Chondrocyte (in vitro differentiated cells): ENCODE measurements around the gene AMMECR1L. TPM values are rescaled to one million over a fixed set of nuclear protein-coding genes. Genes with fewer than 3 reads are reported as not detected.

ENCODE experiments used
- DNase-seq: peaks from one replicate; pipeline ENCODE4 v3.0.0; 2021; ENCODE audit warnings: mixed read lengths, low spot score
- H3K27ac Mint-ChIP-seq: one replicate; pipeline ENCODE4 v1.8.0; 2021; ENCODE audit warnings: mild to moderate bottlenecking, moderate library complexity, mixed read lengths; ENCODE audit not compliant: unreplicated experiment
- H3K27me3 Mint-ChIP-seq: 2 replicates; pipeline ENCODE4 v1.8.0; 2021; ENCODE audit warnings: low read depth, mixed read lengths
- H3K36me3 Mint-ChIP-seq: 2 replicates; pipeline ENCODE4 v1.8.0; 2021; ENCODE audit warnings: low read depth, mixed read lengths
- H3K4me1 Mint-ChIP-seq: 2 replicates; pipeline ENCODE4 v1.8.0; 2021; ENCODE audit warnings: low read depth, mild to moderate bottlenecking, mixed read lengths
- H3K4me3 Mint-ChIP-seq: one replicate; pipeline ENCODE4 v1.8.0; 2021; ENCODE audit warnings: mild to moderate bottlenecking, moderate library complexity, mixed read lengths; ENCODE audit not compliant: unreplicated experiment
- H3K9me3 Mint-ChIP-seq: 2 replicates; pipeline ENCODE4 v1.8.0; 2021; ENCODE audit warnings: low read depth, mixed read lengths
- total RNA-seq: library from RNA; stranded (reverse); gene quantifications from 3 replicates; pipeline ENCODE4 v1.2.1, GENCODE V29; 2021
- TF ChIP-seq, protein P1 (sequence below): fragments of 200-600 bp; sonication (generic); IDR thresholded peaks from 2 replicates; pipeline ENCODE4 v1.5.0; 2021; ENCODE audit warnings: antibody characterized with exemption, mild to moderate bottlenecking, moderate library complexity

AMMECR1L gene
- total RNA-seq, 1 donor from 2014 or later = 25.4 TPM

DNA sequence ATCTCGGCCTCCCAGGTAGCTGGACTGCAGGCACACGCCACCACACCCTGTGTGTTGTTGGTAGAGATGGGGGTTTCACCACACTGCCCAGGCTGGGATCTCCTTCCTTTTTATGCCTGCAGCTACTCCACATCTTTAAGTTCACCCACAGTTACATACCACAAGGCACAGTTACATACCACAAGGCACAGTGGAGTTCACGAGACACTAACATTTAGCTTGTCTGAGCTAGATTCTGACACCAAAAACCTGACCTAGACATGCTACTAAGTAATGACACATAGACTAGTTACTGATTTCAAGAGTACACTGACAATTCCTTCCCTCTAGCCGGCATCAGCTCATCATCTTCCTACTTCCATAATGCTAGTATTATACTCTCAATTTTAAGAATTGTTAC is 32.1 kb downstream of the AMMECR1L start:
- TF ChIP-seq, protein P1, sequence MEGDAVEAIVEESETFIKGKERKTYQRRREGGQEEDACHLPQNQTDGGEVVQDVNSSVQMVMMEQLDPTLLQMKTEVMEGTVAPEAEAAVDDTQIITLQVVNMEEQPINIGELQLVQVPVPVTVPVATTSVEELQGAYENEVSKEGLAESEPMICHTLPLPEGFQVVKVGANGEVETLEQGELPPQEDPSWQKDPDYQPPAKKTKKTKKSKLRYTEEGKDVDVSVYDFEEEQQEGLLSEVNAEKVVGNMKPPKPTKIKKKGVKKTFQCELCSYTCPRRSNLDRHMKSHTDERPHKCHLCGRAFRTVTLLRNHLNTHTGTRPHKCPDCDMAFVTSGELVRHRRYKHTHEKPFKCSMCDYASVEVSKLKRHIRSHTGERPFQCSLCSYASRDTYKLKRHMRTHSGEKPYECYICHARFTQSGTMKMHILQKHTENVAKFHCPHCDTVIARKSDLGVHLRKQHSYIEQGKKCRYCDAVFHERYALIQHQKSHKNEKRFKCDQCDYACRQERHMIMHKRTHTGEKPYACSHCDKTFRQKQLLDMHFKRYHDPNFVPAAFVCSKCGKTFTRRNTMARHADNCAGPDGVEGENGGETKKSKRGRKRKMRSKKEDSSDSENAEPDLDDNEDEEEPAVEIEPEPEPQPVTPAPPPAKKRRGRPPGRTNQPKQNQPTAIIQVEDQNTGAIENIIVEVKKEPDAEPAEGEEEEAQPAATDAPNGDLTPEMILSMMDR = no peak
- Mint-ChIP-seq H3K27ac (peak overlapping the region; percentile 66), H3K27me3 (no peaks in the 10 kb centered on the region), H3K9me3 (no peaks in the 10 kb centered on the region), H3K36me3 (peaks cover 10% of the 10 kb centered on the region), H3K4me3 (no peak overlapping the region), H3K4me1 (peaks cover 32% of the 10 kb centered on the region)
- no peak for DNase-seq

DNA sequence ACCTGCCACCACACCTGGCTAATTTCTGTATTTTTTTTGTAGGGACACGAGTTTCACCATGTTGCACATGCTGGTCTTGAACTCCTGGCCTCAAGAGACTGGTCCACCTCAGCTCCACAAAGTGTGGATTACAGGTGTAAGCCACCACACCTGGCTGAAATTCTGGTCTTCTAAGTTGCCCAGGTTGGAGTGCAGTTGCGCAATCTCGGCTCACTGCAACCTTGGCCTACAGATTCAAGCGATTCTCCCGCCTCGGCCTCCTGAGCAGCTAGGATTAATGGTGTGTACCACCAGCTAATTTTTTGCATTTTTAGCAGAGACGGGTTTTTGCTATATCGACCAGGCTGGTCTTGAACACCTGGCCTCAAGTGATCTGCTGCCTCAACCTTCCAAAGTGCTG is 33.4 kb downstream of the AMMECR1L start:
- Mint-ChIP-seq H3K9me3 (no peaks in the 10 kb centered on the region), H3K4me1 (peaks cover 26% of the 10 kb centered on the region), H3K27me3 (no peaks in the 10 kb centered on the region), H3K36me3 (peaks cover 17% of the 10 kb centered on the region), H3K4me3 (no peak overlapping the region), H3K27ac (no peak overlapping the region)
- TF ChIP-seq, protein P1 = no peak
- DNase-seq = no peak

DNA sequence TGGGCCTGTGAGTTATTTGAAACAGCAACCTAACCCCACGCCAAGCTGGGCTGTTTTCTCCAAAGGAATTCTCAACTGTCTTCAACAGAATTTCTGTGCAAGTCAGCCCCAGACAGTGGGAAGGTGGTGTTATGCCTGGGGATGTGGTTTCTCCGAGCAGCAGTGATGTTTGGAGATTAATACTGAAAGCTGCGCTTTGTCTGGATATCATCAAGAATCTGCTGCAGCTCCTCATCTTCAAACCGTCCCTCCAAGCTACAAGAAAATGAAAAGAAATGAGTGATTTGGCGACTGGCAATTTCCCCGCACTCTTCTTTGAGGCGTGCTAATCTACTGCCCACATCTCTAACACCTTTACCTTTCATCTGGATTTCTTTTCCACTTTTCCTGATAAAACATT is 37.8 kb downstream of the AMMECR1L start:
- Mint-ChIP-seq H3K4me3 (no peak overlapping the region), H3K4me1 (no peaks in the 10 kb centered on the region), H3K36me3 (peaks cover 32% of the 10 kb centered on the region), H3K9me3 (no peaks in the 10 kb centered on the region), H3K27ac (no peak overlapping the region), H3K27me3 (no peaks in the 10 kb centered on the region)
- TF ChIP-seq, protein P1 = no peak
- DNase-seq = no peak

DNA sequence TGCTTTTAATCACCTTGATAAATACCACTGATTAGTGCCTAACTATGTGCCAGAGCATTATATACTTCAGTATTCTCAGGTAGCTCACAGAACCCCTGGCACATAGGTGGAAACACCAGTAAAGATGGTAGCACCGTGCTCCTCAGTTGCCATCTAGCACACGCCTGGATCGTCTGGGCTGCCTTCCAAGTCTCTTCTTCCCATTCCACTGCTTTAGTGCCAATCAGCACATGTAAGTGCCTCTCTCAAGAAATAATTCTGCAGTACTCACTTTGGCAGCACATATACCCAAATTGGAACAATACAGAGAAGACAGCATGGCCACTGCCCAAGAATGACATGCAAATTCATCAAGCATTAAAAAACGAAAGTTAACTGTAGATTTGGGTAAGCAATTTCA is 40.8 kb downstream of the AMMECR1L start:
- H3K9me3 Mint-ChIP-seq = peaks cover 5% of the 10 kb centered on the region
- H3K27me3 Mint-ChIP-seq = no peaks in the 10 kb centered on the region
- H3K4me1 Mint-ChIP-seq = no peaks in the 10 kb centered on the region
- no peak overlapping the region for H3K27ac Mint-ChIP-seq
- no peak overlapping the region for H3K4me3 Mint-ChIP-seq
- peaks cover 28% of the 10 kb centered on the region for H3K36me3 Mint-ChIP-seq
- TF ChIP-seq, protein P1 = no peak
- DNase-seq = no peak

DNA sequence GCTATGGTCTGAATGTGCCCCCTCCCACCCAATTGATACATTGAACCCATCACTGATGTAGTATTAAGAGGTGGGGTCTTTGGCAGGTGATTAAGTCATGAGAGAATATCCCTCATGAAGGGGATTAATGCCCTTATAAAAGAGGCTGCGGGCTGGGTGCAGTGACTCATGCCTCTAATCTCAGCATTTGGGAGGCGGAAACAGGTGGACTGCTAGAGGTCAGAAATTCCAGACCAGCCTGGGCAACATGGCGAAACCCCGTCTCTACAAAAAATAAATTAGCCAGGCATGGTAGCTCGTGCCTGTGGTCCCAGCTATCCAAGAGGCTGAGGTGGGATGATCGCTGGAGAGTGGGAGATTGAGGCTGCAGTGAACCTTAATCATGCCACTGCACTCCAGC is 42.1 kb downstream of the AMMECR1L start:
- Mint-ChIP-seq H3K9me3 (peaks cover 5% of the 10 kb centered on the region), H3K27ac (no peak overlapping the region), H3K36me3 (peaks cover 22% of the 10 kb centered on the region), H3K4me3 (no peak overlapping the region), H3K4me1 (no peaks in the 10 kb centered on the region), H3K27me3 (no peaks in the 10 kb centered on the region)
- no peak for DNase-seq
- TF ChIP-seq, protein P1 = no peak
